ENCODE measurements around the gene TMEM131L.

DNA sequence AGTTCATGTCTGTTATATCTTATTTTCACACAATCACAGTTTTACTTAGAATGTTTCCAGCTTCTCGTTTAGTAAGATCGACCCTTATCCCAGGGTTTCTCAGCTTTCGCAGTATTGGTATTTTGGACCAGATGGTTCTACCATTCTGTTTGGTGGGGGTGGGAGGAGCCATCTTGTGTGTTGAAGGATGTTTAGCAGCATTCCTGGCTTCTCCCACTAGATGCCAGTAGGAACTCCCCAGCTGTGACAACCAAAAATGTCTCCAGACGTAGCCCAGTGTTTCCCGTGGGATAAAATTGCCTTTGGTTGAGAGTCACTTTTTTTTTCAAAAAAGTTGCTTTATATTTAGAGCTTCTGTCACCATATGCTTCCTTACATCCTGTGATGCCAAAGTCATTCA, 127.0 kb downstream of the TMEM131L start:
- TF ChIP-seq POLR2AphosphoS5 (IDR thresholded peaks at IDR 0.05): no peak
- TF ChIP-seq POLR2A (IDR thresholded peaks at IDR 0.05): no peak
- TF ChIP-seq, protein P1, sequence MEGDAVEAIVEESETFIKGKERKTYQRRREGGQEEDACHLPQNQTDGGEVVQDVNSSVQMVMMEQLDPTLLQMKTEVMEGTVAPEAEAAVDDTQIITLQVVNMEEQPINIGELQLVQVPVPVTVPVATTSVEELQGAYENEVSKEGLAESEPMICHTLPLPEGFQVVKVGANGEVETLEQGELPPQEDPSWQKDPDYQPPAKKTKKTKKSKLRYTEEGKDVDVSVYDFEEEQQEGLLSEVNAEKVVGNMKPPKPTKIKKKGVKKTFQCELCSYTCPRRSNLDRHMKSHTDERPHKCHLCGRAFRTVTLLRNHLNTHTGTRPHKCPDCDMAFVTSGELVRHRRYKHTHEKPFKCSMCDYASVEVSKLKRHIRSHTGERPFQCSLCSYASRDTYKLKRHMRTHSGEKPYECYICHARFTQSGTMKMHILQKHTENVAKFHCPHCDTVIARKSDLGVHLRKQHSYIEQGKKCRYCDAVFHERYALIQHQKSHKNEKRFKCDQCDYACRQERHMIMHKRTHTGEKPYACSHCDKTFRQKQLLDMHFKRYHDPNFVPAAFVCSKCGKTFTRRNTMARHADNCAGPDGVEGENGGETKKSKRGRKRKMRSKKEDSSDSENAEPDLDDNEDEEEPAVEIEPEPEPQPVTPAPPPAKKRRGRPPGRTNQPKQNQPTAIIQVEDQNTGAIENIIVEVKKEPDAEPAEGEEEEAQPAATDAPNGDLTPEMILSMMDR (IDR thresholded peaks at IDR 0.05): no peak
- no peak for TF ChIP-seq EP300 (IDR thresholded peaks at IDR 0.05)
